GM12874 (cell line): ENCODE measurements around the gene TDO2.

Experiments used
- CTCF ChIP-seq: IDR thresholded peaks from 2 replicates; pipeline ENCODE4 v1.5.1; 2011; ENCODE audit warnings: low read depth, mild to moderate bottlenecking, control low read depth, low read length, moderate library complexity; ENCODE audit not compliant: insufficient read depth

Gene TDO2

GRCh38 chr4:155956461-155956860 is 53.0 kb downstream of the TDO2 start:
- no peak for TF ChIP-seq CTCF

GRCh38 chr4:155959417-155959816 is 55.9 kb downstream of the TDO2 start:
- TF ChIP-seq CTCF: no peak

- TF ChIP-seq CTCF: no peak
These were observed 57.0 kb downstream of the TDO2 start for GRCh38 chr4:155960522-155960921.

GRCh38 chr4:155961575-155961974 is 58.1 kb downstream of the TDO2 start:
- no peak for TF ChIP-seq CTCF

GRCh38 chr4:155962767-155963166 is 59.3 kb downstream of the TDO2 start:
- TF ChIP-seq CTCF: no peak

GRCh38 chr4:155964016-155964891 is 60.8 kb downstream of the TDO2 start:
- no peak for TF ChIP-seq CTCF

- no peak for TF ChIP-seq CTCF
These were observed 62.7 kb downstream of the TDO2 start for GRCh38 chr4:155966171-155966570.
